Right cardiac atrium (tissue), 5 donors: ENCODE measurements around the gene CDKL1. TPM values are rescaled to one million over a fixed set of nuclear protein-coding genes. Genes with fewer than 3 reads are reported as not detected.

Experiments
- ATAC-seq, 2 donors: fragments of 200-7000 bp; cut with Tn5 transposase; one replicate each; pipeline versions ENCODE4 v1.8.0 to v1.9.1; 2020; ENCODE audit warnings: moderate library complexity in 2 of 2, mild to moderate bottlenecking in 1 of 2
- DNase-seq, 3 donors: peaks; one replicate each; pipeline ENCODE4 v3.0.0-alpha.2; 2020
- H3K27ac ChIP-seq: one replicate; pipeline ENCODE4 v1.5.1; 2013; ENCODE audit warnings: mild to moderate bottlenecking, low read length, control low read depth, moderate library complexity
- H3K27me3 ChIP-seq: one replicate; pipeline ENCODE4 v1.6.1; 2013; ENCODE audit not compliant: control insufficient read depth, insufficient read depth
- H3K4me1 ChIP-seq: one replicate; pipeline ENCODE4 v1.6.1; 2013; ENCODE audit warnings: low read length; ENCODE audit not compliant: control insufficient read depth, insufficient read depth
- H3K4me3 ChIP-seq: one replicate; pipeline ENCODE4 v1.5.1; 2013; ENCODE audit warnings: low read length, control low read depth
- H3K9me3 ChIP-seq: one replicate; pipeline ENCODE4 v1.6.1; 2013; ENCODE audit warnings: low read length; ENCODE audit not compliant: control insufficient read depth
- WGBS: extraction: QIAGEN DNeasy Blood & Tissue Kit; methylation state at CpG from one replicate; pipeline ENCODE4 v1.1.7; 2013; 5-methylcytosine and 5-hydroxymethylcytosine counted together
- intact Hi-C, 4 donors: fragments of 100-400 bp; cut with DNase I; formaldehyde crosslinking; loops; one replicate each; pipeline versions ENCODE4 v1.11.0 to v1.14.0; 2022 to 2023
- polyA plus RNA-seq: library from polyadenylated mRNA; stranded (reverse); fragments of 200-250 nt; gene quantifications from one replicate; pipeline ENCODE4 v1.2.3, GENCODE V29; 2013
- total RNA-seq, 4 donors: library from RNA; stranded (reverse); fragmentation: NEBNext Ultra II Directional; extraction: Animal tissue kit (Norgen Biotek cat#: 25700); gene quantifications; one replicate each; pipeline ENCODE4 v1.2.1, GENCODE V29; 2021
- donor health status: healthy with polysubstance abuse.
- donor health status: DM: no; HTN: yes; CAD: no.
- donor health status: DM: no; HTN: no; CAD: no.
- donor health status: DM: no; HTN: yes; CAD: no; lungs with severe emphysema.
- donor health status: DM: yes; HTN: yes; CAD: no.

CDKL1 gene
- total and polyA plus RNA-seq, 5 donors, result 1.0 to 4.7 (median 2.6) TPM

DNA sequence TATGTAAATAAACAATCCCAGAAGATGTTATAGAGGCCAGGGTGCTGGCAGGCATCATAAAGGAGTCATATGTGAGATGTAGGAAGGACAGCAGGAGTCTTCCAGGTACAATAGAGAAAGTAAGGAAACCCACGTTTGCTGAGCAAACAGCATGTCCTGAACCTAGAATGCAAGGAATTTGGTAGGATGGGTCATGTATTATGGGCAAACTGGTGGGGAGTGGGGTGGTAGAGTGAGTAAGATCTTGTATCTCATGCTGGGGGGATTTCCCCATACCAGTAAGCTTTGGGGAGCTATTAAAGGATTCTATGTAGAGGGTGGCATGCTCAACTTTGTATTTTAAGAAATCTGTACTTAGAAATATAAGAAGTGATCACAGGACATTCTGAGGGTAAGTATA lies 41.0 kb downstream of the CDKL1 start:
- intact Hi-C loops, result no loop called here
- H3K4me1 ChIP-seq, result no peaks in the 10 kb centered on the region
- no peaks in the 10 kb centered on the region for H3K9me3 ChIP-seq
- DNase-seq (no peak), ATAC-seq (no peak)
- no peaks in the 10 kb centered on the region for H3K27me3 ChIP-seq
- no peak overlapping the region for H3K27ac ChIP-seq
- 96% methylated on average over 1 of the region's 1 CpG for WGBS
- no peak overlapping the region for H3K4me3 ChIP-seq

DNA sequence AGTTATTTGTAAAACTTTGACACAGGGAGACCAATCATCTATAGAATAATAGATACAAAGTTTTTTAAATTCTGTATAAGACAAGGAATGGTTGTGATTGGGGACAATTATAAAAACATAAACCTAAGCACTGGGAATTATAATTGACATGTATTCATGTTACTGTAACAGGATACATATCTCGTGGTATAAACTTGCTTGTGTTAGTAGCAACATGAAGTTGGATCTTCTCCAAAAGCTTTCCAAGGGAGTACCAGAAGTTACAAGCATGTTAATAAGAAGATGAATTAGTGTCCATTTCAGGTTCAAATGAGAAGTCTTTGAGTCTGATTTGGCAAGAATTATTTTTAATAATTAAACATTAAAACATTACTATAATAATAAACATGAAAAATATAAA lies 42.2 kb downstream of the CDKL1 start:
- no peak for ATAC-seq

DNA sequence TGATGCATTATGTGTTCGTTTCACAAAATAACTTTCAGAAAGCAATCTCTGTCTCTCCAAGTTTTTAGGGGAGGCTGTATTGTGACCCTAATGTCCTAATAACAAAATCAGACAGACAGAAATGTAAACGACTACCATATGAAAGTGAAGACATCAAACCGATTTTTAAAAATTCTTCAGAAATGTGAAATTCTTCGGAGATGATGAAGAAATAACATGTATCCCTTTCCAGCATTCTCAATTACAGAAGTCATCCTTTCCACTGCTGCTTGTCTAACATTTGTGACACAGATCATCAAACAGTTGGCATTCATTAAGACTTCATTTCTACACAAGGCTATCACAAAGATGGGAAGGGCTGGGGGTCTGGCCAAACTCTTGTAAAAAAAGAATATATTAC lies 43.6 kb downstream of the CDKL1 start:
- ATAC-seq (no peak), DNase-seq (no peak)
- no peaks in the 10 kb centered on the region for H3K9me3 ChIP-seq
- 75% methylated on average over 4 of the region's 4 CpGs for WGBS
- no peak overlapping the region for H3K27ac ChIP-seq
- H3K27me3 ChIP-seq, result no peaks in the 10 kb centered on the region
- H3K4me3 ChIP-seq, result no peak overlapping the region
- intact Hi-C loops, result no loop called here
- H3K4me1 ChIP-seq, result no peaks in the 10 kb centered on the region

More for the DNA sequence above, 42.2 kb downstream of the CDKL1 start:
- intact Hi-C loops, result no loop called here
- WGBS, result 51% methylated on average over 1 of the region's 1 CpG
- DNase-seq, result no peak
- Histone ChIP-seq H3K4me3 (no peak overlapping the region), H3K4me1 (no peaks in the 10 kb centered on the region), H3K27ac (no peak overlapping the region), H3K9me3 (no peaks in the 10 kb centered on the region), H3K27me3 (no peaks in the 10 kb centered on the region)

DNA sequence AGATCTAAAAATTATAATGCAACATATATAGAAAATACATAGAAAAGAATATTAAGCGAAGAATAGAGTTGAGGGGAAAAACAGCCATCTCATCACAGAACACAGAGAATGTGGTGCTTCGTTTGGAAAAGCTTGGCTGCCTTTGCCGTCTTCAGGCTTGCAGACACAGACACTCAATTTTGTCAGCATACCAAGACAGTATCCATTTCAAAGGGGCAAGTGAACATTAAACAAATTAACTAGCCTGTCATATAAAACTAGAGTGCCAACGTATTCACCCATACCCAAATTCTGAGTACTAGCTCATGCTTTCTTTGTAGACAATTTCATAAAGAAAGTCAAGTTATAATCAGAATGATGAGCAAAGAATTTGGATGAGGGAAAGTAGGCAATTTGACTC lies 44.1 kb downstream of the CDKL1 start:
- intact Hi-C loops, result no loop called here

DNA sequence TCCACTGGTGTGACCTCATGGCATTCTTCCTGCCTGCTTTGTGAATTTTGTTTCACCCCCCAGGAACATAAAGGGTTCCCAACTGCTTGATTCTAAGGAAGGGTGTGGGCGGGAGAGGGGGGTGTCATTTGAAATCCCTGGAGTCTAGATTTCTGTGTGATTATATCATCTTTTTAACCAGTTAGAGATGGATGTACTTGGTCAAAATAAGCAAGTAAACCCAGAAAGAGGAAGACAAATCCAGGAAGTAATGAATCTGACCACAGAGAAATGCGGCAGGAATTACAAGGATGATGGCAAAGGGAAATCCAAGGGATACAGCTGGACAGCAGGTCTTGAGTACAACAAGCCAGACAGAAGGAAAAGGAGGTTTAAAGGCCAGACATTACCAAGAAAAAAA lies 45.7 kb downstream of the CDKL1 start:
- no peaks in the 10 kb centered on the region for H3K9me3 ChIP-seq
- 75% methylated on average over 2 of the region's 2 CpGs for WGBS
- DNase-seq, result no peak
- intact Hi-C loops, result no loop called here
- no peak overlapping the region for H3K27ac ChIP-seq
- no peak overlapping the region for H3K4me3 ChIP-seq
- no peaks in the 10 kb centered on the region for H3K27me3 ChIP-seq
- ATAC-seq, result no peak
- H3K4me1 ChIP-seq, result no peaks in the 10 kb centered on the region

More for the DNA sequence above, 44.1 kb downstream of the CDKL1 start:
- Histone ChIP-seq H3K4me3 (no peak overlapping the region), H3K4me1 (no peaks in the 10 kb centered on the region), H3K27ac (no peak overlapping the region), H3K9me3 (no peaks in the 10 kb centered on the region), H3K27me3 (no peaks in the 10 kb centered on the region)
- DNase-seq (no peak), ATAC-seq (no peak)
- 69% methylated on average over 4 of the region's 4 CpGs for WGBS

DNA sequence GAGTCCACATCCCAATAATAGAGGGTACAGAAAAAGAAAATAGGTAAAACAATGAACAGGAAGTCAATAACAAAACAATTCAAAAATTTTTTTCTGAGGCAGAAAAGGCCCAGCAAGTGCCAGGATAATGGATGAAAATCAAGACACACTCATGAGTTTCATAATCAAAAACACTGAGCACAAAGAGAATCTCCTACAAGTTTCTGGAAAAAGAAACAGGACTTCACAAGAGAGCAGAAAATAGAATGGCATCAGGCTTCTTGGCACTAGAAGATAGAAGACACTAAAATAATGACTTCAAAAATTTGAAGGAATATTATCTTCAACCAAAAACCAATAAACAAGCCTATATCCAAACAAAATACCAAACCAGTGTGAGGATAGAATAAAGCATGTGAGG lies 47.7 kb downstream of the CDKL1 start:
- ATAC-seq (no peak), DNase-seq (no peak)
- Histone ChIP-seq H3K4me3 (no peak overlapping the region), H3K4me1 (peaks cover 2% of the 10 kb centered on the region), H3K27ac (no peak overlapping the region), H3K27me3 (no peaks in the 10 kb centered on the region), H3K9me3 (no peaks in the 10 kb centered on the region)
- intact Hi-C loops, result no loop called here

DNA sequence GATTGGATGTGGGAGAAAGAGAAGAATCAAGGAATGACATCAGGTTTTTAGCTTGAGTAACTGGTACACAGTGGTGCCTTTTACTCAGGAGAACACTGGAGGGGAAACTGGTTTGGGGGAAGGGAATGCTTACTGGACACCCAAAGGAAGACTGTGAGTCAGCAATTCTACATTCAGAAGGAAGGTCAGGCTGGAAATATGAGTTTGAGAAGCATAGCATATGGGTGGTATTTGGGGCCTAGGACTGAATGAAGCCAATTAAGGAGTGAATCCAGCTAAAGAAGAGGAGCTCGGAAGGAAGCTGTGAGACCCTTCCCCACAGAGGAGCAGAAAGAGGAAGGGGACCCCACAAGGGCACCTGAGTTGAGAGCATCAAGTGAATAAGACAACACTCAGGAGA lies 49.2 kb downstream of the CDKL1 start:
- Histone ChIP-seq H3K27ac (no peak overlapping the region), H3K4me1 (peaks cover 5% of the 10 kb centered on the region), H3K9me3 (no peaks in the 10 kb centered on the region), H3K4me3 (no peak overlapping the region), H3K27me3 (no peaks in the 10 kb centered on the region)
- no peak for DNase-seq
- intact Hi-C loops, result no loop called here
- peak in 1 of 2 donors; percentile 23 for ATAC-seq
- WGBS, result 97% methylated on average over 1 of the region's 1 CpG

DNA sequence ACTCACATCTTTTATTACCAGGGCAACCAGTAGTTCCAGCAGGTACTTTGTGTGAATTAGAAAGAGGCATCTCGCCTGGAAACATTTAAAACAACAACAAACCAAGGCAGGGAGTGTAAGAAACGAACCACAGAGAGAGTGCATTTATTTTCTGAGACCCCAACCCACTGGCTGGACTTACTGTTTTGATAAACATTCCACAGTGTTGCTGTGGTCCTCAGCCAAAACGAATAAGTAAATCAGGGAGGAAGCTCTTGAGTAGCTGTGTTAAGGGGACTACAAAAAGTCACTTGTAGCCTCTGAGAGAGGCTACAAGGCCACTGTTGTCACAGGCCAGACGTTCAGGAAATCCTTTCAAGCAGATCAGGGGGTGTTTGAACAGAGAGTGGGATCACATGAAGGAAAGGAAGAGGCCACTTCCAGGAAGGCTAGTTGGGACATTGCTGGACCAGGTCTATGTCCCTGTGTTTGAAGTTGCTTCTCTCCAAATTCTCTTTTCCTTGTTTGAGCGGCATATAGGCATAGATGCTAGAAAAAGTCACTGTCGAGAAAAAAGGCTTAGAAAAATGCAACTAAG lies 50.7 kb downstream of the CDKL1 start:
- intact Hi-C loops, result no loop called here
- ATAC-seq, result no peak
- DNase-seq, result no peak

DNA sequence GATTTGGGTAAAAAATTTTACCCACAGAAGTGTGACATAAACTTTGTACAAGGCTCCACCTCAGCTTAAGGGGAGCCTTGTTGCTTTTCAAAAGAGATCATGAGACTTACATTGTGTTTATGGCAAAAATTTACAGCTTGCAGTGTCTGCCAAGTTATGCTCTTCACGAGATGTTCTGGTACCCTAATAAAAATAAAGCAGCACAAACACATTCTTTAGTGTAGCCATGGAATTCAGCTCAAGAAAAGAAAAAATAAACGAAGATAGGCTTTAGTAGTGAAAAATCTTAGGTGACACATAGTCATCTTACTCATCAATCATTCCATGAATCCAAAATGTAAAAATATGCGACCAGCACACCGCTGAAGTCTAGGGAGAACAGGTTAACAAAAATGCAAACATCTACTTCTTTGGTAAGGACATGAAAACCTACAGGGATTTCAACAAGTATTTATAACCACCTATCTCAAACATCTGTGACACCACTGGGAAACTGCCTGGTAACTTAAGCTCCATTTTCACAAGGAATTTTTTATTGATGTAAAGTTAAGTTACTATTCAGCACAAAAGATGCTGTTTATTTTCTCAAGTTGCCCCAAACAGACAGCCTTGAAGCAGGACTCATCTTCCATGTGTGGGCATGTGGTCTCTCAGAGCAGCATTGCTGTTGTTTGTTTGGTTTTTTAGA lies 51.7 kb downstream of the CDKL1 start:
- DNase-seq (no peak), ATAC-seq (no peak)
- no peaks in the 10 kb centered on the region for H3K27me3 ChIP-seq
- H3K27ac ChIP-seq, result no peak overlapping the region
- no peaks in the 10 kb centered on the region for H3K9me3 ChIP-seq
- peaks cover 5% of the 10 kb centered on the region for H3K4me1 ChIP-seq
- H3K4me3 ChIP-seq, result no peak overlapping the region
- 67% methylated on average over 4 of the region's 4 CpGs for WGBS
- intact Hi-C loops, result no loop called here

More for the DNA sequence above, 50.7 kb downstream of the CDKL1 start:
- Histone ChIP-seq H3K4me3 (no peak overlapping the region), H3K27me3 (no peaks in the 10 kb centered on the region), H3K9me3 (no peaks in the 10 kb centered on the region), H3K4me1 (peaks cover 5% of the 10 kb centered on the region), H3K27ac (no peak overlapping the region)
- 51% methylated on average over 6 of the region's 6 CpGs for WGBS

DNA sequence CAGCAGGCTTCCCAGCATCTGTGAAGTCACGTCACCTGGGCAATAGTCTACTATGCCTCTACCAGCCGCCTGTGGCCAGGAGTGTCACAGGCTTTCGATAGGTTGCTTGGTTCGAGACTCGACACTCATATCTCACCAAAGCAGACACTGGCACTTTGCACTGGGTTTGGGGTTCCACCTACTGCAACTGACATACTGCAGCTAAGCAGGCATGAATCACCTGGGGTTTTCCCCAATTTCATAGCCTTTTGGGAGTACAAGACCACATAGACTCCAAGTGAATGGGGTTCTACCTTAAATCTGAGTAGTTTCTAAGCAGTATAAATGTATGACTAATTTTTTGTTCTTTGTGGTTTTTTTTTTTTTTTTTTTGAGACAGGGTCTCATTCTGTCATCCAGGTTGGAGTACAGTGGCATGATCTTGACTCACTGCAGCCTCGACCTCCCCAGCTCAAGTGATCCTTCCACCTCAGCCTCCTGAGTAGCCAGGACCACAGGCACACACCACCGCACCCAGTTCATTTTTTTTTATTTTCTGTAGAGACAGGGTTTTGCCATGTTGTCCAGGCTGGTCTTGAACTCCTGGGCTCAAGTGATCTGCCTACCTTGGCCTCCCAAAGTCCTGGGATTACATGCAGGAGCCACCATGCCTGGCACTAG lies 52.4 kb downstream of the CDKL1 start:
- H3K9me3 ChIP-seq, result no peaks in the 10 kb centered on the region
- ATAC-seq (no peak), DNase-seq (no peak)
- H3K4me3 ChIP-seq, result no peak overlapping the region
- no peaks in the 10 kb centered on the region for H3K27me3 ChIP-seq
- WGBS, result 91% methylated on average over 7 of the region's 7 CpGs
- H3K4me1 ChIP-seq, result peaks cover 5% of the 10 kb centered on the region
- intact Hi-C loops, result no loop called here
- no peak overlapping the region for H3K27ac ChIP-seq

DNA sequence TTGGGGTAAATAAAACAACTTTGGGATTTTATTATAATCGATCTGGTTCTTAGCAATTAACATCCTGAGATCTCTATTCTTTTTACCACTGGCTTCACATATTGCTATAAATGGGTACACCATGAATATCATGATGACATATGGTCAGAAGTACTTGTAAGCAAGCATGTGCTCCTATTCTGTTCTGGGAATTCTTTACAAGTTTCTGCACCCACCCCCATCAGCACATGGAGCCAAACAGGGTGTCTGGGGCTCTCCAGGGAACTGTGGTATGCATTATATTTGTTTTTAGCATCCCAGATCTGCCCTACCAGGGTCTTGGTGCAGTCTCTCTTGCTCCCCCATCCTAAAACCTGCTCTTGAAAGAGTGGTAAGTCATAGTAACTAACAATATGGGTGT lies 53.2 kb downstream of the CDKL1 start:
- DNase-seq (no peak), ATAC-seq (no peak)
- H3K27ac ChIP-seq, result no peak overlapping the region
- no peak overlapping the region for H3K4me3 ChIP-seq
- H3K9me3 ChIP-seq, result no peaks in the 10 kb centered on the region
- intact Hi-C loops, result no loop called here
- WGBS, result 64% methylated on average over 1 of the region's 1 CpG
- no peaks in the 10 kb centered on the region for H3K27me3 ChIP-seq
- peaks cover 5% of the 10 kb centered on the region for H3K4me1 ChIP-seq
